ENCODE results near the gene AEBP1. TPM values are rescaled to one million over a fixed set of nuclear protein-coding genes. Genes with fewer than 3 reads are reported as not detected.

The AEBP1 gene
- total RNA-seq, 1 donor from 2014 or later, result 22.2 TPM

DNA sequence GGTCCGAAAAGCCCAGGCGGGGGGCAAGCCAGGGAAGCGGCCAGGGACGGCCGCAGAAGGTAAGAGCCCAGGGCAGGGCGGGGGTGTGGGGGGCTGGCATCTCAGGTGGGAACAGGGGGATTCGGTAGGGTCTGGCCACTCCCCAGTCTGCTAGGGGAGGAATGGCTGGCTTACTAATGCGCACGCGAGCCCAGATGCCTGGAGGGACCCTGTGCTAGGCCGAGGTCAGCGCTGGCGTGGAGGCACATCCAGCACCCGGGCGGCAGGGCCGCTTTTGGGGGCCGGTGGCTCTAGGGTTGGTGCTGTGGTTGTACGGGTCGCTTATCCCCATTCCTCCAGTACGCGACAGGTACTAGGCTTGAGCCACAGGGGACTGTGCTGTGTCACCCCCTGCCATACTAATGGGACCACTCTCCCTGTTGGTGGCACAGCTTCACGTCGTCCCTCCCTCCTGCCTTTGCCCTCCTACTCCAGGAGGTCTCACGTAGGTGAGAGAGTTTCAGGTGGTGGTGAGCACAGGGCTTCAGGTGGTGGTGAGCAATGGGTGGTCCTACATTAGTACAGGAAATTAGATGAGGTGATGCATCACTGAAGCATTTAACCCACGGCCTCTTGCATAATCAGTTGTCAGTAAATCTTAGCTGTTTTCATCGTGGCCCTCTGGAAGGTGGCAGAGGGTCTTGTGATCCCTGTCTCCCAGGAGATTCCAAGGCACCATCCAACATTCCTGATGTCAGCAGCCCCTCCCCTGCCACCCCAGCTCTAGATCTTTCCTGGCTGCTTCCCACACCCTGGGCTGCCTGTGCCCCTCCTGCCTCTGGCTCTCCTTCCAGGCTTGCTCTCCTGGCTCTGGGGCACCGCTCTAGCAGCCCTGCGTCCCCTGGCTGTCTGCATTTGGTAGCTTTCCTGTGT is 971 bp downstream of the AEBP1 start:
- H3K4me1 Mint-ChIP-seq (ENCODE audit: unreplicated experiment), result peaks cover 13% of the 10 kb centered on the region
- TF ChIP-seq, protein P1, sequence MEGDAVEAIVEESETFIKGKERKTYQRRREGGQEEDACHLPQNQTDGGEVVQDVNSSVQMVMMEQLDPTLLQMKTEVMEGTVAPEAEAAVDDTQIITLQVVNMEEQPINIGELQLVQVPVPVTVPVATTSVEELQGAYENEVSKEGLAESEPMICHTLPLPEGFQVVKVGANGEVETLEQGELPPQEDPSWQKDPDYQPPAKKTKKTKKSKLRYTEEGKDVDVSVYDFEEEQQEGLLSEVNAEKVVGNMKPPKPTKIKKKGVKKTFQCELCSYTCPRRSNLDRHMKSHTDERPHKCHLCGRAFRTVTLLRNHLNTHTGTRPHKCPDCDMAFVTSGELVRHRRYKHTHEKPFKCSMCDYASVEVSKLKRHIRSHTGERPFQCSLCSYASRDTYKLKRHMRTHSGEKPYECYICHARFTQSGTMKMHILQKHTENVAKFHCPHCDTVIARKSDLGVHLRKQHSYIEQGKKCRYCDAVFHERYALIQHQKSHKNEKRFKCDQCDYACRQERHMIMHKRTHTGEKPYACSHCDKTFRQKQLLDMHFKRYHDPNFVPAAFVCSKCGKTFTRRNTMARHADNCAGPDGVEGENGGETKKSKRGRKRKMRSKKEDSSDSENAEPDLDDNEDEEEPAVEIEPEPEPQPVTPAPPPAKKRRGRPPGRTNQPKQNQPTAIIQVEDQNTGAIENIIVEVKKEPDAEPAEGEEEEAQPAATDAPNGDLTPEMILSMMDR (IDR thresholded peaks at IDR 0.05; ENCODE audit: unreplicated experiment), result no peak
- peaks cover 16% of the 10 kb centered on the region for H3K27me3 Mint-ChIP-seq (ENCODE audit: unreplicated experiment)
- peaks cover 4% of the 10 kb centered on the region for H3K36me3 Mint-ChIP-seq (ENCODE audit: low read depth, unreplicated experiment)
- no peak for DNase-seq (ENCODE audit: low spot score)
- H3K27ac Mint-ChIP-seq (ENCODE audit: unreplicated experiment), result no peak overlapping the region
- peak overlapping the region; percentile 81 for H3K4me3 Mint-ChIP-seq (ENCODE audit: unreplicated experiment)
- no peaks in the 10 kb centered on the region for H3K9me3 Mint-ChIP-seq (ENCODE audit: unreplicated experiment)

DNA sequence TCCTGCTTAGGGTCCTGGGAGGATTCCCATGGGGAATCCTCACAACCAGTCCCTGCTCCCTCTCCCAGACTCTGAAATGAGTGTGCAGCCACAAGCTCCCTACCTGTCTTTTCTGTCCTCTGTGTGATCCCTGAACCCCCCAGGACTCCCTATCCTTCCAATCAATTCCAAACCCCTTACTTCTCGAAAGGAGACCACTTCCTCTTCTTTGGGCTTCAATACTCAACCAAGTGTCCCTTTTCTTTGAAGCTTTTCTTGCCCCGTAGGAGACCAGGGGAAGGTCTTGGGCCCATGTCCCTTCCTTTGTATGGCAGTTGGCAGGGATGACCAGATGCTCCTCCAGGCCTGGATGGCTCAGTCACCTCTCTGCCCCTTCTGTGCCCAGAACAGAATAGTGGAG is 1.7 kb downstream of the AEBP1 start:
- TF ChIP-seq, protein P1 (IDR thresholded peaks at IDR 0.05; ENCODE audit: unreplicated experiment), result no peak
- no peak for DNase-seq (ENCODE audit: low spot score)
- Mint-ChIP-seq H3K9me3 (ENCODE audit: unreplicated experiment) (no peaks in the 10 kb centered on the region), H3K4me3 (ENCODE audit: unreplicated experiment) (peak overlapping the region; percentile 75), H3K36me3 (ENCODE audit: low read depth, unreplicated experiment) (peaks cover 7% of the 10 kb centered on the region), H3K27me3 (ENCODE audit: unreplicated experiment) (peaks cover 18% of the 10 kb centered on the region), H3K4me1 (ENCODE audit: unreplicated experiment) (peaks cover 13% of the 10 kb centered on the region), H3K27ac (ENCODE audit: unreplicated experiment) (no peak overlapping the region)

DNA sequence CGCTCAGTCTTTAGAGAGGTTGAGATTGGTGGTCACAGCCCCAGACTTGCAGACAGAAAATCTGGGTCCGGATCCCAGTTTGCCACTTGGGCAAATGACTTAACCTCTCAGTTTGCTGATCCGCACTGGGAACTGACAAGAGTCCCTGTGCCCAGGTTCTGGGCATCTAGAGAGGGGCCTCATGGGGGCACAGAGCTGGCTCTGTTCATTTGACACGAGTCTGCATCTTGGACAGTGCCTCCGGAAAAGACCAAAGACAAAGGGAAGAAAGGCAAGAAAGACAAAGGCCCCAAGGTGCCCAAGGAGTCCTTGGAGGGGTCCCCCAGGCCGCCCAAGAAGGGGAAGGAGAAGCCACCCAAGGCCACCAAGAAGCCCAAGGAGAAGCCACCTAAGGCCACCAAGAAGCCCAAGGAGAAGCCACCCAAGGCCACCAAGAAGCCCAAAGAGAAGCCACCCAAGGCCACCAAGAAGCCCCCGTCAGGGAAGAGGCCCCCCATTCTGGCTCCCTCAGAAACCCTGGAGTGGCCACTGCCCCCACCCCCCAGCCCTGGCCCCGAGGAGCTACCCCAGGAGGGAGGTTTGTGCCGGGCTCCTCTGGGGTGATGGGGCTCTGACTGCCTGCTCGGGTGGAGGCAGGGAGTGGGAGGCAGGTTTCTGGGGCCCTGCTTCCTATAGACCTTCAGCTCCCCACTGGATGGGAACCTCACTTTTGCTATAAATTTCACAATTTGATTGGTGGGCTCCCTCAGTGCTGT is 2.3 kb downstream of the AEBP1 start:
- no peaks in the 10 kb centered on the region for H3K9me3 Mint-ChIP-seq (ENCODE audit: unreplicated experiment)
- no peak overlapping the region for H3K27ac Mint-ChIP-seq (ENCODE audit: unreplicated experiment)
- H3K4me3 Mint-ChIP-seq (ENCODE audit: unreplicated experiment), result no peak overlapping the region
- no peak for DNase-seq (ENCODE audit: low spot score)
- H3K27me3 Mint-ChIP-seq (ENCODE audit: unreplicated experiment), result peaks cover 18% of the 10 kb centered on the region
- peaks cover 7% of the 10 kb centered on the region for H3K36me3 Mint-ChIP-seq (ENCODE audit: low read depth, unreplicated experiment)
- peaks cover 13% of the 10 kb centered on the region for H3K4me1 Mint-ChIP-seq (ENCODE audit: unreplicated experiment)
- TF ChIP-seq, protein P1 (IDR thresholded peaks at IDR 0.05; ENCODE audit: unreplicated experiment), result no peak

DNA sequence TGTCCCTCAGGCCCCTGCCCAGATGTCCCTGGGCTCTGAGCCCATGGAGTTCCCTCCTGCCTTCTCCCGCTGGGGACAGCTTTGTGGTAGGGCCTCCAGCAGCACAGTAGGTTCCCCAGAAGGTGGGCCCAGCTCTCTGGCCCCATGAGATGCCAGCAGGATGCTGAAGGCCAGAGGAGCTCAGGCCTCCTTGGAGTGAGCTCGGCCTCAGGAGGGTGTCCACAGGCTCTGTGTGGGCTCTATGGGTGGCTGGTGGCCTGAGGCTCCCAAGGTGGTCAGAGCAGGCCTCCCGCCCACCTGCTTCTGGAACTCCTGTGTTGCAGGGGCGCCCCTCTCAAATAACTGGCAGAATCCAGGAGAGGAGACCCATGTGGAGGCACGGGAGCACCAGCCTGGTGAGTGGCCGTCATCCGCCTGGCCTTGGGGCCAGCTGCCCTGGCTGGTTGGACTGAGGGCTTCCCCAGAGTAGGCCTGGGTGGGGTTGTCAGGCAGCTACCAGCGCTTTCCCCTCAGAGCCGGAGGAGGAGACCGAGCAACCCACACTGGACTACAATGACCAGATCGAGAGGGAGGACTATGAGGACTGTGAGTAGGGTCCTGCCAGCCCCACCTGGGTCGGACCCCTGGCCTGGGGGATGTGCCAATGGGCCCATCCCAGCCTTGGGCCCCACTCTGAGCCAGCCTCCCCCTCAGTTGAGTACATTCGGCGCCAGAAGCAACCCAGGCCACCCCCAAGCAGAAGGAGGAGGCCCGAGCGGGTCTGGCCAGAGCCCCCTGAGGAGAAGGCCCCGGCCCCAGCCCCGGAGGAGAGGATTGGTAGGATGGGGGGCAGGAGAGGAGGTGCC is 3.2 kb downstream of the AEBP1 start:
- Mint-ChIP-seq H3K27me3 (ENCODE audit: unreplicated experiment) (peaks cover 18% of the 10 kb centered on the region), H3K9me3 (ENCODE audit: unreplicated experiment) (no peaks in the 10 kb centered on the region), H3K4me3 (ENCODE audit: unreplicated experiment) (no peak overlapping the region), H3K4me1 (ENCODE audit: unreplicated experiment) (peaks cover 13% of the 10 kb centered on the region), H3K36me3 (ENCODE audit: low read depth, unreplicated experiment) (peaks cover 7% of the 10 kb centered on the region), H3K27ac (ENCODE audit: unreplicated experiment) (no peak overlapping the region)
- no peak for DNase-seq (ENCODE audit: low spot score)
- TF ChIP-seq, protein P1 (IDR thresholded peaks at IDR 0.05; ENCODE audit: unreplicated experiment), result no peak
